ENCODE results near the gene TMEM125. TPM values are rescaled to one million over a fixed set of nuclear protein-coding genes. Genes with fewer than 3 reads are reported as not detected.

The TMEM125 gene
- polyA plus RNA-seq, 3 donors: not detected

GRCh38 chr1:43279666-43280065, 9.9 kb downstream of the TMEM125 start:
- H3K4me1 Mint-ChIP-seq: peaks cover 6% of the 10 kb centered on the region
- no peak overlapping the region for H3K4me2 ChIP-seq (replicated peaks; ENCODE audit: extremely low read depth, low read length, poor library complexity, severe bottlenecking)
- peak overlapping the region in 1 of 7 donors; percentile 26 for H3K27ac Mint-ChIP-seq
- no peaks in the 10 kb centered on the region for H3K27me3 ChIP-seq (ENCODE audit: control insufficient read depth in 2 of 2, insufficient read depth in 2 of 2, low read length in 2 of 2)
- no peaks in the 10 kb centered on the region for H3K79me2 ChIP-seq (ENCODE audit: insufficient read depth, low read length)
- peaks cover 3% of the 10 kb centered on the region in 2 donors for H3K4me1 ChIP-seq (ENCODE audit: control insufficient read depth in 1 of 2, insufficient read depth in 2 of 2, low read length in 2 of 2)
- H3K4me3 ChIP-seq (replicated peaks in 1 of 3; ENCODE audit: low read depth in 2 of 3, low read length in 3 of 3): no peak overlapping the region
- no peaks in the 10 kb centered on the region for H3K36me3 ChIP-seq (replicated peaks in 1 of 2; ENCODE audit: control insufficient read depth in 1 of 2, insufficient read depth in 2 of 2, low read length in 2 of 2)
- no peak for DNase-seq
- H3K36me3 Mint-ChIP-seq: no peaks in the 10 kb centered on the region
- no peak overlapping the region for H3K4me3 Mint-ChIP-seq
- no peaks in the 10 kb centered on the region for H3K9me3 ChIP-seq (replicated peaks in 1 of 2; ENCODE audit: control insufficient read depth in 1 of 2, insufficient read depth in 1 of 2, low read length in 2 of 2)
- H4K20me1 ChIP-seq (ENCODE audit: insufficient read depth, low read length): no peaks in the 10 kb centered on the region
- peaks cover 0 to 3% (median 2%) of the 10 kb centered on the region in 3 donors for H3K27me3 Mint-ChIP-seq (ENCODE audit: low read depth in 3 of 3)
- TF ChIP-seq CTCF (IDR thresholded peaks at IDR 0.05): no peak
- intact Hi-C loops (cut with micrococcal nuclease): no loop called here
- peaks cover 0 to 3% (median 1%) of the 10 kb centered on the region in 7 donors for H3K9me3 Mint-ChIP-seq
- no peak overlapping the region for H2AFZ ChIP-seq (ENCODE audit: insufficient read depth, low read depth, low read length, poor library complexity, severe bottlenecking)
- 96% methylated on average over 6 of the region's 6 CpGs for WGBS (ENCODE audit: insufficient coverage)
- H3K27ac ChIP-seq (ENCODE audit: low read depth in 1 of 2, low read length in 2 of 2): no peak overlapping the region
- H3K9ac ChIP-seq (ENCODE audit: insufficient read depth, low read length, poor library complexity, severe bottlenecking): no peak overlapping the region

GRCh38 chr1:43280692-43281091, 10.9 kb downstream of the TMEM125 start:
- WGBS (ENCODE audit: insufficient coverage): 100% methylated on average over 1 of the region's 2 CpGs
- Mint-ChIP-seq H3K4me1 (peaks cover 2% of the 10 kb centered on the region), H3K27me3 (ENCODE audit: low read depth in 3 of 3) (peaks cover 0 to 3% (median 2%) of the 10 kb centered on the region in 3 donors), H3K27ac (no peak overlapping the region), H3K4me3 (no peak overlapping the region), H3K36me3 (no peaks in the 10 kb centered on the region), H3K9me3 (no peaks in the 10 kb centered on the region)
- TF ChIP-seq CTCF (IDR thresholded peaks at IDR 0.05): no peak
- Histone ChIP-seq H3K4me2 (replicated peaks; ENCODE audit: extremely low read depth, low read length, poor library complexity, severe bottlenecking) (no peak overlapping the region), H3K27ac (ENCODE audit: low read depth in 1 of 2, low read length in 2 of 2) (no peak overlapping the region), H3K9ac (ENCODE audit: insufficient read depth, low read length, poor library complexity, severe bottlenecking) (no peak overlapping the region), H3K4me1 (ENCODE audit: control insufficient read depth in 1 of 2, insufficient read depth in 2 of 2, low read length in 2 of 2) (no peaks in the 10 kb centered on the region), H3K27me3 (ENCODE audit: control insufficient read depth in 2 of 2, insufficient read depth in 2 of 2, low read length in 2 of 2) (no peaks in the 10 kb centered on the region), H3K79me2 (ENCODE audit: insufficient read depth, low read length) (no peaks in the 10 kb centered on the region), H4K20me1 (ENCODE audit: insufficient read depth, low read length) (no peaks in the 10 kb centered on the region), H3K36me3 (replicated peaks in 1 of 2; ENCODE audit: control insufficient read depth in 1 of 2, insufficient read depth in 2 of 2, low read length in 2 of 2) (no peaks in the 10 kb centered on the region), H2AFZ (ENCODE audit: insufficient read depth, low read depth, low read length, poor library complexity, severe bottlenecking) (no peak overlapping the region), H3K9me3 (replicated peaks in 1 of 2; ENCODE audit: control insufficient read depth in 1 of 2, insufficient read depth in 1 of 2, low read length in 2 of 2) (no peaks in the 10 kb centered on the region), H3K4me3 (replicated peaks in 1 of 3; ENCODE audit: low read depth in 2 of 3, low read length in 3 of 3) (no peak overlapping the region)
- no peak for DNase-seq
- intact Hi-C loops (cut with micrococcal nuclease): no loop called here

Measured in CD14-positive monocyte (primary cell).